HEK293T (cell line): Measurements from ENCODE around the gene SYCP2L.

Experiments
- CTCF ChIA-PET: fragments of 350-600 bp; formaldehyde crosslinking; extraction: SDS; loops from one replicate; lab custom pipeline; 2021; ENCODE audit warnings: antibody characterized with exemption, inconsistent platforms; lab: Yijun Ruan, JAX
- POLR2A ChIA-PET: fragments of 350-600 bp; formaldehyde crosslinking; extraction: SDS; loops from one replicate; lab custom pipeline; 2020; ENCODE audit warnings: antibody characterized with exemption, inconsistent platforms; lab: Yijun Ruan, JAX
- DNase-seq: peaks from one replicate; pipeline ENCODE4 v3.0.0; 2012; ENCODE audit warnings: mixed read lengths; ENCODE audit errors: extremely low spot score
- ARNT ChIP-seq: fragments of 450-650 bp; IDR thresholded peaks from 2 replicates; pipeline ENCODE4 v1.6.1; 2017; ENCODE audit warnings: mild to moderate bottlenecking
- BHLHE40 ChIP-seq: fragments of 450-650 bp; IDR thresholded peaks from 2 replicates; pipeline ENCODE4 v1.6.1; 2016; ENCODE audit warnings: mild to moderate bottlenecking, moderate library complexity, borderline replicate concordance
- CTBP1 ChIP-seq: fragments of 450-650 bp; IDR thresholded peaks from 2 replicates; pipeline ENCODE4 v1.6.1; 2016; ENCODE audit warnings: borderline replicate concordance
- ELF4 ChIP-seq: fragments of 450-650 bp; IDR thresholded peaks from 2 replicates; pipeline ENCODE4 v1.6.1; 2017; ENCODE audit warnings: antibody characterized with exemption
- FOXA1 ChIP-seq: fragments of 450-650 bp; IDR thresholded peaks from 2 replicates; pipeline ENCODE4 v1.6.1; 2016; ENCODE audit warnings: mild to moderate bottlenecking
- FOXK2 ChIP-seq: fragments of 450-650 bp; IDR thresholded peaks from 2 replicates; pipeline ENCODE4 v1.6.1; 2016; ENCODE audit warnings: mild to moderate bottlenecking
- FOXM1 ChIP-seq: fragments of 450-650 bp; IDR thresholded peaks from 2 replicates; pipeline ENCODE4 v1.6.1; 2017; ENCODE audit warnings: mild to moderate bottlenecking, borderline replicate concordance
- HDGF ChIP-seq: fragments of 450-650 bp; IDR thresholded peaks from 2 replicates; pipeline ENCODE4 v1.6.1; 2017; ENCODE audit warnings: antibody characterized with exemption, borderline replicate concordance
- L3MBTL2 ChIP-seq: fragments of 450-650 bp; conservative IDR thresholded peaks from 2 replicates; pipeline ENCODE4 v1.6.1; 2016; ENCODE audit warnings: mild to moderate bottlenecking
- LEF1 ChIP-seq: fragments of 450-650 bp; IDR thresholded peaks from 2 replicates; pipeline ENCODE4 v1.6.1; 2017; ENCODE audit warnings: mild to moderate bottlenecking, borderline replicate concordance
- NFRKB ChIP-seq: fragments of 450-650 bp; IDR thresholded peaks from 2 replicates; pipeline ENCODE4 v1.6.1; 2016; ENCODE audit warnings: mild to moderate bottlenecking, moderate library complexity
- PKNOX1 ChIP-seq: fragments of 450-650 bp; IDR thresholded peaks from 2 replicates; pipeline ENCODE4 v1.6.1; 2016
- SP1 ChIP-seq: fragments of 450-650 bp; IDR thresholded peaks from 2 replicates; pipeline ENCODE4 v1.6.1; 2017
- SUZ12 ChIP-seq: fragments of 450-650 bp; IDR thresholded peaks from 2 replicates; pipeline ENCODE4 v1.6.1; 2016; ENCODE audit warnings: mild to moderate bottlenecking
- TARDBP ChIP-seq: fragments of 450-650 bp; IDR thresholded peaks from 2 replicates; pipeline ENCODE4 v1.6.1; 2016
- ZNF384 ChIP-seq: fragments of 450-650 bp; IDR thresholded peaks from 2 replicates; pipeline ENCODE4 v1.6.1; 2016

The SYCP2L gene

GRCh38 chr6:10964684-10965083, 77.8 kb downstream of the SYCP2L start:
- ChIA-PET POLR2A (no interaction called here), CTCF (no interaction called here)
- DNase-seq = no peak
- TF ChIP-seq NFRKB = no peak
- TF ChIP-seq LEF1 = no peak
- no peak for TF ChIP-seq HDGF
- TF ChIP-seq TARDBP = no peak
- TF ChIP-seq FOXA1 = no peak
- no peak for TF ChIP-seq SP1

- ChIA-PET CTCF (no interaction called here), POLR2A (no interaction called here)
- TF ChIP-seq SUZ12 = no peak
- no peak for TF ChIP-seq ELF4
- no peak for TF ChIP-seq CTBP1
- no peak for TF ChIP-seq SP1
- no peak for TF ChIP-seq L3MBTL2
- TF ChIP-seq ZNF384 = no peak
- TF ChIP-seq LEF1 = no peak
- TF ChIP-seq PKNOX1 = no peak
- no peak for TF ChIP-seq BHLHE40
- no peak for TF ChIP-seq HDGF
- no peak for TF ChIP-seq FOXA1
- no peak for TF ChIP-seq FOXM1
- TF ChIP-seq ARNT = no peak
- no peak for TF ChIP-seq TARDBP
- no peak for TF ChIP-seq NFRKB
- TF ChIP-seq FOXK2 = no peak
- no peak for DNase-seq
Observed at GRCh38 chr6:10968776-10969175, 81.9 kb downstream of the SYCP2L start.

- DNase-seq = no peak
- TF ChIP-seq FOXA1 (no peak), SP1 (no peak), ELF4 (no peak), CTBP1 (no peak), LEF1 (no peak), TARDBP (no peak), FOXM1 (no peak), PKNOX1 (no peak), ZNF384 (no peak), SUZ12 (no peak), NFRKB (no peak), L3MBTL2 (no peak), ARNT (no peak)
- POLR2A ChIA-PET = no interaction called here
- CTCF ChIA-PET = no interaction called here
Observed at GRCh38 chr6:10970731-10971130, 83.9 kb downstream of the SYCP2L start.

- TF ChIP-seq ELF4 (no peak), HDGF (no peak), SUZ12 (no peak), FOXM1 (no peak), BHLHE40 (no peak)
- CTCF ChIA-PET = no interaction called here
- DNase-seq = no peak
- POLR2A ChIA-PET = no interaction called here
Observed at GRCh38 chr6:10972196-10972595, 85.3 kb downstream of the SYCP2L start.

- CTCF ChIA-PET = no interaction called here
- POLR2A ChIA-PET = no interaction called here
Observed at GRCh38 chr6:10976571-10976970, 89.7 kb downstream of the SYCP2L start.

GRCh38 chr6:10977231-10977968, 90.5 kb downstream of the SYCP2L start:
- no peak for DNase-seq
- POLR2A ChIA-PET = no interaction called here
- TF ChIP-seq FOXA1 (no peak), FOXK2 (no peak), SUZ12 (no peak), CTBP1 (no peak), LEF1 (no peak), ELF4 (no peak), PKNOX1 (no peak), SP1 (no peak), HDGF (no peak), BHLHE40 (no peak), FOXM1 (no peak), TARDBP (no peak), ZNF384 (no peak), L3MBTL2 (no peak), ARNT (no peak), NFRKB (no peak)
- CTCF ChIA-PET = no interaction called here

More at GRCh38 chr6:10976571-10976970, 89.7 kb downstream of the SYCP2L start:
- no peak for TF ChIP-seq ELF4
- no peak for DNase-seq

GRCh38 chr6:10979603-10980002, 92.8 kb downstream of the SYCP2L start:
- TF ChIP-seq SUZ12 = no peak
- no peak for TF ChIP-seq FOXM1
- TF ChIP-seq FOXA1 = no peak
- no peak for TF ChIP-seq HDGF
- no peak for TF ChIP-seq ZNF384
- no peak for TF ChIP-seq ELF4
- TF ChIP-seq TARDBP = no peak
- no peak for TF ChIP-seq FOXK2
- no peak for TF ChIP-seq PKNOX1
- no peak for TF ChIP-seq L3MBTL2
- TF ChIP-seq NFRKB = no peak
- TF ChIP-seq LEF1 = no peak
- TF ChIP-seq BHLHE40 = no peak
- TF ChIP-seq ARNT = no peak
- no peak for DNase-seq
- POLR2A ChIA-PET = no interaction called here
- CTCF ChIA-PET = no interaction called here
